Body of pancreas (tissue), 4 donors: ENCODE measurements around the gene ACTG2.

Experiments used
- CTCF ChIP-seq, 7 experiments: fragments of 450-650 bp in 4 of 7; fragments of 200-600 bp in 3 of 7; sonication (generic) in 3 of 7; IDR thresholded peaks; one replicate each; pipeline ENCODE4 v1.5.1; 2016 to 2019; ENCODE audit warnings: antibody characterized with exemption in 7 of 7
- POLR2A ChIP-seq, 3 donors: fragments of 450-650 bp; IDR thresholded peaks; one replicate each; pipeline ENCODE4 v1.6.1; 2016; ENCODE audit warnings: antibody characterized with exemption in 3 of 3, mild to moderate bottlenecking in 2 of 3

- TF ChIP-seq CTCF (IDR thresholded peaks at IDR 0.05) (no peak), POLR2A (IDR thresholded peaks at IDR 0.05) (no peak)
Observed at GRCh38 chr2:73877071-73877802, 15.6 kb upstream of the ACTG2 start.
